Fibroblast of skin of right quadriceps (primary cell): ENCODE results near the gene IMPDH2.
"Not testable (repeated sequence)": the region's sequence is repeated elsewhere in the genome, so short reads cannot be mapped to it uniquely, and the experiment has no call there.

Experiments
- DNase-seq: peaks from one replicate; pipeline ENCODE4 v3.0.0-alpha.2; 2013

IMPDH2 gene

GRCh38 chr3:49021213-49021812 is 7.9 kb downstream of the IMPDH2 start:
- DNase-seq = peak; percentile 97

- DNase-seq = no peak
These were observed 8.6 kb downstream of the IMPDH2 start for GRCh38 chr3:49020330-49021212.

- DNase-seq = no peak
These were observed 9.3 kb downstream of the IMPDH2 start for GRCh38 chr3:49019941-49020329.

- DNase-seq = no peak
These were observed 10.5 kb downstream of the IMPDH2 start for GRCh38 chr3:49018707-49019006.

GRCh38 chr3:49017971-49018706 is 11.1 kb downstream of the IMPDH2 start, which contains the start of gene DALRD3:
TSS of gene DALRD3 (minus strand) at chr3:49018580. CDS start at chr3:49018564, 16 bp downstream.
- DNase-seq = peak; percentile 50

- DNase-seq = no peak
These were observed 11.8 kb downstream of the IMPDH2 start for GRCh38 chr3:49017229-49017970.

GRCh38 chr3:49016414-49017228 is 12.6 kb downstream of the IMPDH2 start:
- no peak for DNase-seq

GRCh38 chr3:49015765-49016164 is 13.4 kb downstream of the IMPDH2 start:
- no peak for DNase-seq

GRCh38 chr3:49015072-49015471 is 14.1 kb downstream of the IMPDH2 start:
- no peak for DNase-seq

- no peak for DNase-seq
These were observed 15.2 kb downstream of the IMPDH2 start for GRCh38 chr3:49013738-49014660.

GRCh38 chr3:49013113-49013737 is 16.0 kb downstream of the IMPDH2 start:
- no peak for DNase-seq

- DNase-seq = no peak
These were observed 16.7 kb downstream of the IMPDH2 start for GRCh38 chr3:49012441-49013017.

GRCh38 chr3:49009396-49009795 is 19.8 kb downstream of the IMPDH2 start:
- no peak for DNase-seq

- DNase-seq = not testable (repeated sequence)
These were observed 20.6 kb downstream of the IMPDH2 start for GRCh38 chr3:49008627-49009026.

- DNase-seq = peak; percentile 90
These were observed 21.2 kb downstream of the IMPDH2 start for GRCh38 chr3:49007771-49008528.

- DNase-seq = peak; percentile 98
These were observed 22.0 kb downstream of the IMPDH2 start, which contains the start of gene WDR6 for GRCh38 chr3:49007068-49007770. TSS of gene WDR6 (plus strand) at chr3:49007391. CDS start at chr3:49007432, 41 bp downstream.

- no peak for DNase-seq
These were observed 22.7 kb downstream of the IMPDH2 start for GRCh38 chr3:49006408-49007067.

- no peak for DNase-seq
These were observed 23.2 kb downstream of the IMPDH2 start for GRCh38 chr3:49005998-49006397.
